Keratinocyte (primary cell): Measurements from ENCODE around the gene NPSR1. TPM values are rescaled to one million over a fixed set of nuclear protein-coding genes. Genes with fewer than 3 reads are reported as not detected.

Source experiments
- DNase-seq: peaks from one replicate; pipeline ENCODE4 v3.0.0-alpha.2; 2011; ENCODE audit warnings: low read depth, missing footprints, low spot score
- FAIRE-seq: peaks from 2 replicates; lab custom pipeline; 2011; peaks lifted over from hg19 to GRCh38; lab: Jason Lieb, UNC
- H2AFZ ChIP-seq: 2 replicates; pipeline ENCODE4 v1.6.0; 2012; ENCODE audit warnings: low read length, control low read depth, inconsistent platforms; ENCODE audit not compliant: control insufficient read depth
- H3K27ac ChIP-seq: 2 replicates; pipeline ENCODE4 v1.5.1; 2011; ENCODE audit warnings: low read length; ENCODE audit not compliant: control insufficient read depth, insufficient read depth
- H3K27me3 ChIP-seq: 3 replicates; pipeline ENCODE4 v1.6.0; 2011; ENCODE audit warnings: low read length; ENCODE audit not compliant: control insufficient read depth, insufficient read depth; ENCODE audit errors: extremely low read depth
- H3K36me3 ChIP-seq, 2 experiments: 2 replicates in 1 of 2; 3 replicates in 1 of 2; pipeline ENCODE4 v1.5.1; 2011; ENCODE audit warnings: low read length in 2 of 2, mild to moderate bottlenecking in 1 of 2; ENCODE audit not compliant: control insufficient read depth in 2 of 2, insufficient read depth in 2 of 2; ENCODE audit errors: extremely low read depth in 1 of 2
- H3K4me1 ChIP-seq: 3 replicates; pipeline ENCODE4 v1.5.1; 2011; ENCODE audit warnings: low read length; ENCODE audit not compliant: control insufficient read depth, insufficient read depth; ENCODE audit errors: extremely low read depth
- H3K4me2 ChIP-seq: 3 replicates; pipeline ENCODE4 v1.6.0; 2011; ENCODE audit warnings: low read depth, low read length; ENCODE audit not compliant: control insufficient read depth, insufficient read depth; ENCODE audit errors: extremely low read depth
- H3K4me3 ChIP-seq, 3 experiments: fragments of 200-600 bp in 1 of 3; sonication (generic) in 1 of 3; 2 replicates in 2 of 3; 3 replicates in 1 of 3; pipeline ENCODE4 v1.5.1; 2011 to 2016; ENCODE audit warnings: low read length in 3 of 3, mild to moderate bottlenecking in 3 of 3, control low read depth in 2 of 3, inconsistent platforms in 1 of 3, low read depth in 1 of 3, mixed read lengths in 1 of 3, mixed run types in 1 of 3, moderate library complexity in 1 of 3; ENCODE audit not compliant: control insufficient read depth in 2 of 3, insufficient read depth in 2 of 3; ENCODE audit errors: extremely low read depth in 1 of 3
- H3K79me2 ChIP-seq: 2 replicates; pipeline ENCODE4 v1.6.0; 2012; ENCODE audit warnings: low read length; ENCODE audit not compliant: control insufficient read depth, insufficient read depth
- H3K9ac ChIP-seq: 3 replicates; pipeline ENCODE4 v1.6.0; 2011; ENCODE audit warnings: low read length; ENCODE audit not compliant: control insufficient read depth, insufficient read depth; ENCODE audit errors: extremely low read depth
- H3K9me1 ChIP-seq: 3 replicates; pipeline ENCODE4 v1.6.0; 2011; ENCODE audit warnings: low read length; ENCODE audit not compliant: control insufficient read depth, insufficient read depth; ENCODE audit errors: extremely low read depth
- H3K9me3 ChIP-seq: 2 replicates; pipeline ENCODE4 v1.5.1; 2012; ENCODE audit warnings: low read depth, low read length; ENCODE audit not compliant: control insufficient read depth
- H4K20me1 ChIP-seq: 3 replicates; pipeline ENCODE4 v1.6.0; 2011; ENCODE audit warnings: low read length; ENCODE audit not compliant: control insufficient read depth, insufficient read depth; ENCODE audit errors: extremely low read depth
- EZH2 ChIP-seq: IDR thresholded peaks from one replicate; pipeline ENCODE4 v1.6.1; 2012; ENCODE audit warnings: inconsistent platforms, mild to moderate bottlenecking, low read length, moderate library complexity
- dilution Hi-C: fragments of 300-500 bp; cut with MboI; formaldehyde crosslinking; loops from one replicate; pipeline ENCODE4 v1.7.0; 2020; ENCODE audit warnings: low sequenced_read_pairs; ENCODE audit not compliant: extremely low pct_ligation_motif_present
- polyA plus RNA-seq, 5 experiments: library from polyadenylated mRNA; depleted of rRNA in 3 of 5; stranded (reverse) in 3 of 5; stranded (forward) in 1 of 5; unstranded in 1 of 5; fragments of >200 nt; gene quantifications; 1 replicate in 1 of 5; 2 replicates in 3 of 5; 3 replicates in 1 of 5; pipeline versions ENCODE4 v1.2.1 to v1.2.3, GENCODE V29; 2011 to 2012; ENCODE audit warnings: missing spikeins in 2 of 5, low read depth in 1 of 5, low replicate concordance in 1 of 5
- TF ChIP-seq, protein P1 (sequence below), 3 experiments: IDR thresholded peaks in 1 of 3; conservative IDR thresholded peaks in 1 of 3; optimal IDR thresholded peaks in 1 of 3; 2 replicates in 2 of 3; 3 replicates in 1 of 3; pipeline versions ENCODE3 to v1.5.1; 2011; ENCODE audit warnings: low read length in 3 of 3, mild to moderate bottlenecking in 3 of 3, moderate library complexity in 2 of 3, control low read depth in 1 of 3, inconsistent platforms in 1 of 3; ENCODE audit not compliant: insufficient read depth in 2 of 3; ENCODE audit errors: extremely low read depth in 1 of 3

The NPSR1 gene
- polyA plus RNA-seq, 1 donor (not counting 4 experiments of a cell fraction or from before 2014, with no cell fraction given): not detected

DNA sequence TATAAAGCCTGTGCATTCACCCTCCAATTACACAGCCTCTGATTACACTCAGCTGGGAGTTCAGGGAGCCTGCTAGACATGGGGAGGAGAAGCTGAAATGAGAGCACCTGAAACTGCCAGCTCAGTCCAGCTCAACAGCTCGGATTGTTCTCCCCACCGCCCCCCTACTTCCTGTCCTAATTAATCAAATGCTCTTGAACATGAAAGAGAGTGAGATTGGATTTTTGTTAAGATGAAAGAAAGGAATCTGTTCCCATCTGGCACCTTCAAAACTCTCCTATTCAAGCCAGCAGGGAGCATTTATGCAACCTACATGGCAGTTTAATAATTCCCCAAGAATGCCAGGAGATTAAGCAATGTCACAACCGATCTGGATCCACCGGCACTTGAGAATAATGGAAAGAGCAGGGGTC lies 98.0 kb downstream of the NPSR1 start:
- dilution Hi-C loops: no loop called here
- H3K9ac ChIP-seq: no peak overlapping the region
- no peak overlapping the region for H3K27ac ChIP-seq
- no peak overlapping the region for H2AFZ ChIP-seq
- FAIRE-seq: no peak
- H4K20me1 ChIP-seq: no peaks in the 10 kb centered on the region
- no peaks in the 10 kb centered on the region for H3K36me3 ChIP-seq
- H3K4me3 ChIP-seq: no peak overlapping the region
- no peaks in the 10 kb centered on the region for H3K4me1 ChIP-seq
- no peak for DNase-seq
- no peak overlapping the region for H3K4me2 ChIP-seq
- H3K9me3 ChIP-seq: no peaks in the 10 kb centered on the region
- no peak for TF ChIP-seq EZH2
- TF ChIP-seq, protein P1, sequence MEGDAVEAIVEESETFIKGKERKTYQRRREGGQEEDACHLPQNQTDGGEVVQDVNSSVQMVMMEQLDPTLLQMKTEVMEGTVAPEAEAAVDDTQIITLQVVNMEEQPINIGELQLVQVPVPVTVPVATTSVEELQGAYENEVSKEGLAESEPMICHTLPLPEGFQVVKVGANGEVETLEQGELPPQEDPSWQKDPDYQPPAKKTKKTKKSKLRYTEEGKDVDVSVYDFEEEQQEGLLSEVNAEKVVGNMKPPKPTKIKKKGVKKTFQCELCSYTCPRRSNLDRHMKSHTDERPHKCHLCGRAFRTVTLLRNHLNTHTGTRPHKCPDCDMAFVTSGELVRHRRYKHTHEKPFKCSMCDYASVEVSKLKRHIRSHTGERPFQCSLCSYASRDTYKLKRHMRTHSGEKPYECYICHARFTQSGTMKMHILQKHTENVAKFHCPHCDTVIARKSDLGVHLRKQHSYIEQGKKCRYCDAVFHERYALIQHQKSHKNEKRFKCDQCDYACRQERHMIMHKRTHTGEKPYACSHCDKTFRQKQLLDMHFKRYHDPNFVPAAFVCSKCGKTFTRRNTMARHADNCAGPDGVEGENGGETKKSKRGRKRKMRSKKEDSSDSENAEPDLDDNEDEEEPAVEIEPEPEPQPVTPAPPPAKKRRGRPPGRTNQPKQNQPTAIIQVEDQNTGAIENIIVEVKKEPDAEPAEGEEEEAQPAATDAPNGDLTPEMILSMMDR (optimal IDR thresholded peaks at IDR 0.05 in 1 of 3, IDR thresholded peaks at IDR 0.05 in 1 of 3, conservative IDR thresholded peaks at IDR 0.05 in 1 of 3; ENCODE audit: extremely low read depth in 1 of 3, insufficient read depth in 2 of 3, low read length in 3 of 3): no peak
- no peaks in the 10 kb centered on the region for H3K79me2 ChIP-seq
- H3K27me3 ChIP-seq: no peaks in the 10 kb centered on the region
- no peaks in the 10 kb centered on the region for H3K9me1 ChIP-seq

DNA sequence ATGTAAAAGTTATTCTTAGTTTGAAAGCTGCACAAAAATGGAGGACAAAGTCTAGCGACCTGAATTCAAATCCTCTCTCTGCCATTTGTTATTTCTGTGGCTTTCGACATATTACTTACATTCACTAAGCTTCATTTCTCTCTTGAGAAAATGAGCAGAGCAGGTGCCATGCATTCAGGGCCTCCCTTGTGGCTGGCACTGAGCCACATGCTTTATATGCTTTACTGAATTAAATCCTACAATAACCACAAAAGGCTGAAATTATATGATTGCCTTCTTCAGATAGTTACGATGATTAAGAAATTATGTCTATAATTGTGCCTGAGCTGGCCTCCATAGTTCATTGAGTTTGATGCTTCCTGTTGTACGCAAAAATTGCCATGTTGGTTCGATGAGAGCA lies 98.7 kb downstream of the NPSR1 start:
- FAIRE-seq (no peak), DNase-seq (no peak)
- no peaks in the 10 kb centered on the region for H4K20me1 ChIP-seq
- TF ChIP-seq EZH2: no peak
- TF ChIP-seq, protein P1 (optimal IDR thresholded peaks at IDR 0.05 in 1 of 3, IDR thresholded peaks at IDR 0.05 in 1 of 3, conservative IDR thresholded peaks at IDR 0.05 in 1 of 3; ENCODE audit: extremely low read depth in 1 of 3, insufficient read depth in 2 of 3, low read length in 3 of 3): no peak
- H3K9me3 ChIP-seq: no peaks in the 10 kb centered on the region
- H3K4me3 ChIP-seq: no peak overlapping the region
- H3K79me2 ChIP-seq: no peaks in the 10 kb centered on the region
- H3K27me3 ChIP-seq: no peaks in the 10 kb centered on the region
- dilution Hi-C loops: no loop called here
- H3K27ac ChIP-seq: no peak overlapping the region
- H3K4me1 ChIP-seq: no peaks in the 10 kb centered on the region
- H3K9me1 ChIP-seq: no peaks in the 10 kb centered on the region
- H2AFZ ChIP-seq: no peak overlapping the region
- no peaks in the 10 kb centered on the region for H3K36me3 ChIP-seq
- no peak overlapping the region for H3K9ac ChIP-seq
- no peak overlapping the region for H3K4me2 ChIP-seq
